Measurements from ENCODE around the gene BCL2.

Gene BCL2

GRCh38 chr18:63307551-63308200, 11.9 kb downstream of the BCL2 start:
- DNase-seq: no peak

- DNase-seq: no peak
Measured at GRCh38 chr18:63306819-63307550, 12.6 kb downstream of the BCL2 start.

- DNase-seq: no peak
Measured at GRCh38 chr18:63306249-63306648, 13.3 kb downstream of the BCL2 start.

- no peak for DNase-seq
Measured at GRCh38 chr18:63303547-63303946, 16.0 kb downstream of the BCL2 start.

- DNase-seq: no peak
Measured at GRCh38 chr18:63302636-63303405, 16.7 kb downstream of the BCL2 start.

GRCh38 chr18:63302220-63302619, 17.3 kb downstream of the BCL2 start:
- DNase-seq: no peak

- no peak for DNase-seq
Measured at GRCh38 chr18:63301434-63301833, 18.1 kb downstream of the BCL2 start.

- DNase-seq: no peak
Measured at GRCh38 chr18:63299837-63300745, 19.5 kb downstream of the BCL2 start.

GRCh38 chr18:63298400-63299365, 20.9 kb downstream of the BCL2 start:
- DNase-seq: no peak

- no peak for DNase-seq
Measured at GRCh38 chr18:63297687-63298399, 21.7 kb downstream of the BCL2 start.

- no peak for DNase-seq
Measured at GRCh38 chr18:63293935-63294334, 25.6 kb downstream of the BCL2 start.

GRCh38 chr18:63292831-63293683, 26.5 kb downstream of the BCL2 start:
- no peak for DNase-seq

- no peak for DNase-seq
Measured at GRCh38 chr18:63291278-63291677, 28.3 kb downstream of the BCL2 start.

- no peak for DNase-seq
Measured at GRCh38 chr18:63290821-63291200, 28.8 kb downstream of the BCL2 start.

- no peak for DNase-seq
Measured at GRCh38 chr18:63290166-63290820, 29.3 kb downstream of the BCL2 start.

- no peak for DNase-seq
Measured at GRCh38 chr18:63288311-63288710, 31.3 kb downstream of the BCL2 start.

GRCh38 chr18:63287691-63288220, 31.8 kb downstream of the BCL2 start:
- no peak for DNase-seq

- peak; percentile 3 for DNase-seq
Measured at GRCh38 chr18:63286926-63287325, 32.6 kb downstream of the BCL2 start.

Data from NCI-H1694 (cell line).